Stimulated activated effector memory CD8-positive, alpha-beta T cell treated with anti-CD3 and anti-CD28 coated beads, Interleukin-12 subunit alpha, Interleukin-12 subunit beta, amount 100 ng/mL, for 72 hours (primary cell): ENCODE results near the gene TMEM116.
"Not testable (repeated sequence)": the region's sequence is repeated elsewhere in the genome, so short reads cannot be mapped to it uniquely, and the experiment has no call there.

ENCODE experiments used
- ATAC-seq: fragments of 150-1000 bp; cut with Tn5 transposase; 2 replicates; pipeline ENCODE4 v1.10.0; 2021
- DNase-seq, 2 donors: peaks; one replicate each; pipeline ENCODE4 v3.0.0; 2021 to 2022; ENCODE audit warnings: low spot score in 2 of 2
- H3K27ac Mint-ChIP-seq: one replicate; pipeline ENCODE4 v1.8.0; 2022; ENCODE audit warnings: mild to moderate bottlenecking, mixed read lengths
- H3K36me3 Mint-ChIP-seq: one replicate; pipeline ENCODE4 v1.8.0; 2022; ENCODE audit warnings: mild to moderate bottlenecking, mixed read lengths
- H3K4me1 Mint-ChIP-seq: one replicate; pipeline ENCODE4 v1.8.0; 2022; ENCODE audit warnings: mixed read lengths
- H3K4me3 Mint-ChIP-seq: one replicate; pipeline ENCODE4 v1.8.0; 2022; ENCODE audit warnings: mild to moderate bottlenecking, mixed read lengths
- H3K9me3 Mint-ChIP-seq: one replicate; pipeline ENCODE4 v1.8.0; 2022; ENCODE audit warnings: mixed read lengths

Gene TMEM116

DNA sequence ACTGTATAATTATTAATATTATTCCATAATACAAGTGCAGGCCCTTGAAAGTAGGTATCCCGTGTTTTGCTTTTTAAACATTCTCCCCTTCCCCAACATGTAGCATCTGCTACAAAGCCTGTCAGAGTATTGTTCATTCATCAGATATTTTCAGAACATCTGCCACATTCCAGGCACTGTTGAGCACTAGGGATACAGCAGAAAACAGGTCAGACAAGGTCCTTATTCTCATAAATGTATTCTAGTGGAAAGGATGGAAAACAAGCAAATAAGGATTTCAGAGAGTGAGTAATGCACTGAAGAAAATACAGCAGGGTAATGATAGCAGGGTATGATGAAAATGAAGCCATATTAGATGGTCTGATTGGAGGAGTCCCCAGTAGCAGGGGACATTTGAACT, 4.1 kb upstream of the TMEM116 start:
- H3K36me3 Mint-ChIP-seq = peaks cover 93% of the 10 kb centered on the region
- DNase-seq (no peak), ATAC-seq (no peak)
- peaks cover 44% of the 10 kb centered on the region for H3K4me1 Mint-ChIP-seq
- H3K9me3 Mint-ChIP-seq = peaks cover 4% of the 10 kb centered on the region
- peak overlapping the region; percentile 63 for H3K27ac Mint-ChIP-seq
- H3K4me3 Mint-ChIP-seq = no peak overlapping the region

DNA sequence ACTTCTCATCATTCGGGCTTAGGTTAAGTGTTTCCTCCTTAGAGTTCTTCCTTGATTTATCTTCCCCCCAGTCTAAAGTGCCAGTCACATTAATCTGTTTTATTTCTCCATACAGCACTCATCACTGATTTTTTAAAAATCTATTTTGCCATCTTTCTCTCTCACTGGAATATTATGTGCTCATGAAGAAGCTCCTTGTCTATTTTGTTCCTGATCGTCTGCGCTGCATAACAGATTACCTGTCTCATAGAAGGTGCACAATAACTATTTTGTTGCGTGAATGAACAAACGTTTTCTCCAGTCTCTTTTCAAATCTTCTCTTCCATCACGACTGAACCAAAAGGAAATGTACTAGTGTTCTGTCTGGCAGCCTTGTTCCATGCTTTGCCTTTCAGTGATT, 3.0 kb upstream of the TMEM116 start:
- H3K9me3 Mint-ChIP-seq = peaks cover 4% of the 10 kb centered on the region
- peak overlapping the region; percentile 63 for H3K27ac Mint-ChIP-seq
- DNase-seq = no peak
- H3K4me1 Mint-ChIP-seq = peaks cover 49% of the 10 kb centered on the region
- ATAC-seq = no peak
- peak overlapping the region; percentile 95 for H3K4me3 Mint-ChIP-seq
- H3K36me3 Mint-ChIP-seq = peaks cover 82% of the 10 kb centered on the region

DNA sequence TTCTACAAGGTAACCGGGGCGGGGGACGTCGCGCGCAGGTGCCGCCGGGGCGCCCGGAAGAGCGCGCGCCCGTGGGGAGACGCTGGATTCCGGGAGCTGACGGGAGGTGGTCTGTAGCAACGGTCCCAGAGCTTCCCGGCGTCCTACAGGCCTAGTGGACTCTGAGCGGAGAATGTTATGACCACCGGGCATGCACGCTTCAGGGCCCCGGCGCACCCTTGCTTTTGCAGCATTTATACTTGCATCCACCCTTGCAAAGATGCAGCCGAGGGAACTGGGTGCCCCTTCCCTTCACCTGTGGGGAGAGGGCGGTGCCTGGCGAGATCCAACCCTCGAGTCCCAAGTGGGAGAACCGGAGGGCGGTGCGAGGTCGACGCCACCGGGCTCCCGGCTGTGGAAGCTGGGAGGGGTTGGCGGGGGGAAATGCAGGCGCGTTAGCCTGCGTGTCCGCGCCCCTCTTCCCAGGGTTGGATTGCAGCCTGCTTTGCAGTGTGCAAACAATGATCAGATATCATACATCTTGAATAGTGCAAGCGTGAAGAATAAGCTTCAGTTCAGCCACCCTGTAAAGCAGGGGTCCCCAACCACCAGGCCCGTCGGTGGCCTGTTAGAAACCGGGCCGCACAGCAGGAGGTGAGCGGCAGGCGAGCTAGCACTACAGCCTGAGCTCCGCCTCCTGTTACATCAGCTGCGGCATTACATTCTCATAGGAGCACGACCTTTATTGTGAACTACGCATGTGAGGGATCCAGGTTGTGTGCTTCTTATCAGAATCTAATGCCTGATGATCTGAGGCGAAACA, 837 bp upstream of the TMEM116 start:
- Mint-ChIP-seq H3K4me3 (peak overlapping the region; percentile 95), H3K36me3 (peaks cover 61% of the 10 kb centered on the region), H3K4me1 (peaks cover 46% of the 10 kb centered on the region), H3K9me3 (peaks cover 4% of the 10 kb centered on the region), H3K27ac (peak overlapping the region; percentile 97)
- DNase-seq = peak; percentile 42 to 81
- ATAC-seq = peak; percentile 69

DNA sequence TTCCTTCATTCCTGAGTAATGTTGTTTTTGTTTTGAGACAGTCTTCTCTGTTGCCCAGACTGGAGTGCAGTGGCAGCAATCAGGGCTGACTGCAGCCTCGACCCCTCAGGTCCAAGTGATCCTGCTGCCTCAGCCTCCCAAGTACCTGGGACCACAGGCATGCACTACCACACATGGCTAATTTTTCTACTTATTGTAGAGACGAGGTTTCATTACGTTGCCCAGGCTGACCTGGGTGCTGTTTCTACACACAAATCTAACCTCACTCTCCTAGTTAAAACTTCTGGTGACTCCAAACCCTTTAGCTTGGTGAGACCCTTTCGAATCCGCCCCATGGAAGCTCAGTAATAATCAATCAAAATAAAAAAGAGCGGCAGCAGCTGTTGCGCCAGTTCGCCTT, 1.3 kb downstream of the TMEM116 start:
- H3K36me3 Mint-ChIP-seq = peaks cover 40% of the 10 kb centered on the region
- DNase-seq (no peak), ATAC-seq (no peak)
- H3K9me3 Mint-ChIP-seq = peaks cover 4% of the 10 kb centered on the region
- H3K4me1 Mint-ChIP-seq = peaks cover 38% of the 10 kb centered on the region
- peak overlapping the region; percentile 97 for H3K27ac Mint-ChIP-seq
- H3K4me3 Mint-ChIP-seq = peak overlapping the region; percentile 95

DNA sequence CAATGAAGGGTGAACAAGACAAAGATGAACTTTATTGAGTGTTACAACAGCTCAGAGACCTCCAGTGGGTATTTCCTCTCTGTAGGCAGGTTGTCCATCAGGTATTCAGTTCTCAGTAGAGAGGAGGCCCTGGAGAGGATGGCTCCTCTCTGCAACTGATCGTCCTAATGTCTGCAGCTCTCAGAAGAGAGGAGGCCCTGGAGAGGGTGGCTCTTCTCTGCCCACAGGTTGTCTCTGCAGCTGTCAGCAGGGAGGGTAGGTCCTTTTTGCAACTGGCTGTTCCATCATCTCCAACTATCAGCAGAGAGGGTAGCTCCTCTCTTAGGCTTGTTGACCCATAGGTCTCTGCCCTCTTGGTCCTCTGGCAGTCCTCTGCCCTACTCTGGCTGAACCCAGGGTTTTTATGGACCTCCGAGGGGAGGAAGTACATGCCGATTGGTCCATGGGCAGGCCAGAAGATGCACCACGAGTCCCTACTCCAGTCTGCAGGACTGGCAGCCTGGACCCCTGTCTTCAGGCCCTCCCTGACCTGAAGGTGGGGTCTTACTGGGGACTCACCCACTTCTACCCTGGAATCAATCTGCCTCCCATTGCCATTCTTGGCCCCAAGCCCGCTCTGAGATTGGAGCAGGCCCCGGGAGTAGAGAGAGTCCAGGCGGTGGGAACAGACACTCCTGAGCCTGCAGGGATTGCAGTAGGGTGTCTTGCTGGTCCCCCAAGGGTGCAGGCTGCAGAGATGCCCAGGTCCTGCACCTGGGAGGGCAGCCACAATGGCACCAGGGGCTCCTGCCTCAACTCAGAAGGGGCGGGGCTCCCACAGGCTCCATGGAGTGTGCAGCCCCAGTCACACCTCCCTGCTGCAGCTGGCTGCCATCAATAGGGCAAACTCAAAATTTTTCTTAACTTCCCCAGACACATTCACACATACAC, 2.3 kb downstream of the TMEM116 start:
- H3K4me3 Mint-ChIP-seq = peak overlapping the region; percentile 95
- ATAC-seq (no peak), DNase-seq (no peak)
- H3K4me1 Mint-ChIP-seq = peaks cover 37% of the 10 kb centered on the region
- H3K9me3 Mint-ChIP-seq = no peaks in the 10 kb centered on the region
- H3K27ac Mint-ChIP-seq = no peak overlapping the region
- H3K36me3 Mint-ChIP-seq = peaks cover 30% of the 10 kb centered on the region

DNA sequence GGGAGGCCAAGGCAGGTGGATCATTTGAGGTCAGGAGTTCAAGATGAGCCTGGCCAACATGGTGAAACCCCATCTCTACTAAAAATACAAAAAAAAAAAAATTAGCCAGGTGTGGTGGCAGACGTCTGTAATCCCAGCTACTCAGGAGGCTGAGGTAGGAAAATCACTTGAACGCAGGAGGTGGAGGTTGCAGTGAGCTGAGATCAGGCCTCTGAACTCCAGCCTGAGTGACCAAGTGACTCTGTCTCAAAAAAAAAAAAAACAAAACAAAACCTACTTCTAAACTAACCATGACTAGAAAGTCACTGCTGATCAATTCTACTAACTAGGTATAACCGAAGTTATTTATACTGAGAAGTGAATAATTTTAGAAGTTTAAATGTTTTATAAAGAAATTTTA, 3.4 kb downstream of the TMEM116 start:
- not testable (repeated sequence) for H3K4me3 Mint-ChIP-seq, DNase-seq, H3K27ac Mint-ChIP-seq, ATAC-seq, H3K9me3 Mint-ChIP-seq
- Mint-ChIP-seq H3K4me1 (peaks cover 39% of the 10 kb centered on the region), H3K36me3 (peaks cover 19% of the 10 kb centered on the region)

DNA sequence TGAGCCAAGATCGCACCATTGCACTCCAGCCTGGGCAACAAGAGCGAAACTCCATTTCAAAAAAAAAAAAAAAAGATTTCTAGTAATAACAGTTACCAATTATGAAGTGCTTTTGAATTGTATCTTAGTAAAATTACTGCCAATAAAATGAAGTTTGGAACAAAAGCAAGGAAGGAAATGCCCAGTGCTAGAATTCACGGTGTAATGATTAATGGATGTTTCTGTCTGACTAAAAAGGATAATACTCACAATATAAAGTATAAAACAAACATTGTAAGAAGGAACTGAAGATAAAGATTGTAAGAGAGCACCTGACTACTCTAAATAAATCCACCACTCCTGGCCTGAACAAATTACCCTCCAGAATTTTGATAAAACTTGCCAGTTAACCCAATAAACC, 4.0 kb downstream of the TMEM116 start:
- Mint-ChIP-seq H3K9me3 (no peaks in the 10 kb centered on the region), H3K4me1 (peaks cover 33% of the 10 kb centered on the region), H3K27ac (peak overlapping the region; percentile 46), H3K4me3 (no peak overlapping the region), H3K36me3 (peaks cover 12% of the 10 kb centered on the region)
- no peak for DNase-seq
- no peak for ATAC-seq

DNA sequence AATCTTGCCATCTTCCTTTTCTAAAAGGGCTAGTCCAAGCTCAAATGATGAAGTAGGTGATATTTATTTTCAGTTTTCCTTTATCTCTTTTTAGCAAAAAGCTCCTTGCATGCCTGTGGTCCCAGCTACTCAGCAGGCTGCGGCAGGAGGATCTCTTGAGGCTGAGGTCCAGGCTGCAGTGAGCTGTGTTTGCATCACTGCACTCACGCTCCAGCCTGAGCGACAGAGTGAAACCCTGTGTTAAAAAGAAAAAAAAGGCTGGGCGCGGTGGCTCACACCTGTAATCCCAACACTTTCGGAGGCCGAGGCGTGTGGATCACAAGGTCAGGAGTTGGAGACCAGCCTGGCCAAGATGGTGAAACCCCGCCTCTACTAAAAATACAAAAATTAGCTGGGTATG, 5.0 kb downstream of the TMEM116 start:
- no peak for DNase-seq
- no peaks in the 10 kb centered on the region for H3K9me3 Mint-ChIP-seq
- ATAC-seq = no peak
- H3K4me1 Mint-ChIP-seq = peaks cover 35% of the 10 kb centered on the region
- H3K27ac Mint-ChIP-seq = no peak overlapping the region
- H3K4me3 Mint-ChIP-seq = no peak overlapping the region
- peaks cover 2% of the 10 kb centered on the region for H3K36me3 Mint-ChIP-seq

DNA sequence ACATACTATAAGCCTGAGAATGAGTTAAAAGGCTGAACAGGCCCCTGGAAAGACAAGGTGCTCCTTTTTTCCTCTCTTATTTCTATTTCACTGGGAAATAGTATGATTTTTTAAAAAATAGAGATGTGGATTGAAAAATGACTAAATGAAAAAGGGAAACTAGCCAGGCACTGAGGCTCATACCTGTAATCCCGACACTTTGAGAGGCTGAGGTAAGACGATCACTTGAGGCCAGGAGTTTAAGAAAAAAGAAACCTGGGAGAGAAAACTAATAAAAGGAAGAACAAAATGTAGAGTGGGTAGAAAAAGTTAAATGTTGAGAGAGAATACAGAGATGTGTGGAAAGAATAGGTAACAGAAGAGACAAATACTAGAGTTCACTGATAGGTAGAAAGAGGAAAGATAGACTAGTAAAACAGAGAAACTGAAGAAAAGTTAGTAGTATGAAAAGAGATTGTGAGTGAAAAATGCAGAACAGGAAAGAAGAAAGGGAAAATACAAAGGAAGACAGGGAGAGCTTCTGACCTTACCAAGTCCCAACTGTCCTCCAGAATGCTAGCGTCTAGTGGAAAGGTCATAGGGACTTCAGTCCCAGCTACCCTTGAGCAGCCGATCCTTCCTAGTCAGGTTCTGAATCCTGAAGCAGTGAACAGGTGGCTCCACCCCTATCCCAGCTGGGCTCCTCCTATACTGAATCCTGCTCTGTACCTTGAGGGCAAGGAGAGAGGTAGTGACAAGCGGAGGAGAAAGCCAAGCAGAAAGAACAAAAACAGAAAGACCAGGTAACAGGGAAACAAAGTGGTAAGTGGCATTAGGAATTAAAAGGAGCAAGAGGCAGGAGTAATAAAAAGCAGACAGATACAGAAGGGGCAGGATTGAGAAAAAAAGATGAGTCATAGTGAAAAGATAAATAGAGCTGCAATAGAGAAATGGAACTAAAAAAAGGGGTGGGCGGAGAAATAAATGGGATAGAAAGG, 7.3 kb downstream of the TMEM116 start:
- DNase-seq (no peak), ATAC-seq (peak; percentile 35)
- H3K27ac Mint-ChIP-seq = peak overlapping the region; percentile 8
- no peak overlapping the region for H3K4me3 Mint-ChIP-seq
- no peaks in the 10 kb centered on the region for H3K36me3 Mint-ChIP-seq
- peaks cover 35% of the 10 kb centered on the region for H3K4me1 Mint-ChIP-seq
- no peaks in the 10 kb centered on the region for H3K9me3 Mint-ChIP-seq

DNA sequence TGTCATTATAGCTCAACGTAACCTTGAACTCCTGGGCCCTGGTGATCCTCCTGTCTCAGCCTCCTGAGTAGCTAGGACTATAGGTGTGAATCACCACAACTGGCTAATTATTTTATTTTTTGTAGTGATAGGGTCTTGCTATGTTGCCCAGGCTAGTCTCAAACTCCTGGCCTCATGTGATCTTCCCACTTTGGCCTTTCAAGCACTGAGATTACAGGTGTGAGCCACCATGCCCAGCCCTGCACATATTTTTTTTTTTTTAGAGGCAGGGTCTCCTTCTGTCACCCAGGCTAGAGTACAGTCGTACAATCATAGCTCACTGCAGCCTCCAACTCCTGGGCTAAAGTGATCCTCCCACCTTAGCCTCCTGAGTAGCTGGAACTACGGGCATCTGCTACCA, 8.9 kb downstream of the TMEM116 start:
- DNase-seq = no peak
- no peak for ATAC-seq
- no peak overlapping the region for H3K4me3 Mint-ChIP-seq
- H3K9me3 Mint-ChIP-seq = no peaks in the 10 kb centered on the region
- no peak overlapping the region for H3K27ac Mint-ChIP-seq
- H3K36me3 Mint-ChIP-seq = no peaks in the 10 kb centered on the region
- peaks cover 40% of the 10 kb centered on the region for H3K4me1 Mint-ChIP-seq

DNA sequence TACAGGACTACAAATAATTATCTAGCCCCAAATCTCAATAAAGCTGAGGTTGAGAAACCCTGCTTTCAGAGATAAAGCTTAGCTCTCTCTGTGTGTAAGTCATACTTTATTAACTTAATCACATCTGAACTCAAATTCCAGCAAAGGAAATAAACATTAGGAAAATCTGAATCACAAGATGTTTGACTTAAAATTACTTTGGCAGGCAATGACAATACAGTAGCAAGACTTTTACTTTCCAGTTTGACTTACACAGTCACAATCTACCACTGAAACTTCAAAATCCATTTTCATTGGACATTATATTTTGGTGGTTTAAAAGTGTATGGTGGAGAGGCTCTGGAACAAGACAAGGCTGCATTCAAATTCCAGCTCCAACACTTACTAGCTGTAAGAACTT, 11.4 kb downstream of the TMEM116 start:
- ATAC-seq (peak; percentile 81), DNase-seq (peak in 1 of 2 donors; percentile 36)
- no peaks in the 10 kb centered on the region for H3K9me3 Mint-ChIP-seq
- peaks cover 64% of the 10 kb centered on the region for H3K4me1 Mint-ChIP-seq
- no peaks in the 10 kb centered on the region for H3K36me3 Mint-ChIP-seq
- peak overlapping the region; percentile 84 for H3K27ac Mint-ChIP-seq
- H3K4me3 Mint-ChIP-seq = peak overlapping the region; percentile 46

DNA sequence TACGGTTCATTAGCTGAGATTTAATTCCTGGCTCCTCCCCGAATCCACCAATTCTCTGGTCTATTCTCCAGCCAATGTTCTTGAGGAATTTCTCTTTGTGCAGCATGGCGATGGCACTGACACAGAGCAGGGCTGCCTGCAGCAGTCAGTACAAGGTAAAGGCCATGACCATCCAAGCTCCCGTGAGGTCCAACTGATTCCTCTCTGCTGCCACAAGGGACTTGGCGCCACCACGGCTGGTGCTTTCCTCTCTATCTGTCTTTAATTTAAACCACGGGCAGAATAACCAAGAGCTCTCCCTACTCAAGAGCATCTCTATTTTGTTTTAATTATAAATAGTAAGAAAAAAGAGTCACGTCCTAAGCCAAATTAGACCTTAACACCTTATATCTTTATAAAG, 12.1 kb downstream of the TMEM116 start:
- Mint-ChIP-seq H3K36me3 (no peaks in the 10 kb centered on the region), H3K4me3 (peak overlapping the region; percentile 46), H3K4me1 (peaks cover 64% of the 10 kb centered on the region), H3K9me3 (no peaks in the 10 kb centered on the region), H3K27ac (peak overlapping the region; percentile 84)
- ATAC-seq = no peak
- peak in 1 of 2 donors; percentile 47 for DNase-seq

DNA sequence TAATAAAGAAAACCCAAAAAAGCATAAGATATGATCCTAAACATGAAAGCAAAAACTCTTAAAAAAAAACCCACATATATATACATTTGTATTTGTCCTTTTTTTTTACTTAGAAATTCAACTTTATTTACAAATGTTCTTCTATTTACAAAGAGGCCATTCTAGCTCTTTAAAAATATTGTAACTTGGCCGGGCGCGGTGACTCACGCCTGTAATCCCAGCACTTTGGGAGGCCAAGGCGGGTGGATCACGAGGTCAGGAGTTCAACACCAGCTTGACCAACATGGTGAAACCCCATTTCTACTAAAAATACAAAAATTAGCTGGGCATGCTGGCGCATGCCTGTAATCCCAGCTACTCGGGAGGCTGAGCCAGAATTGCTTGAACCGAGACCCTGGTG, 13.8 kb downstream of the TMEM116 start:
- ATAC-seq, H3K9me3 Mint-ChIP-seq, H3K4me3 Mint-ChIP-seq, H3K36me3 Mint-ChIP-seq, DNase-seq: not testable (repeated sequence)
- H3K4me1 Mint-ChIP-seq = peaks cover 66% of the 10 kb centered on the region
- peak overlapping the region; percentile 87 for H3K27ac Mint-ChIP-seq

DNA sequence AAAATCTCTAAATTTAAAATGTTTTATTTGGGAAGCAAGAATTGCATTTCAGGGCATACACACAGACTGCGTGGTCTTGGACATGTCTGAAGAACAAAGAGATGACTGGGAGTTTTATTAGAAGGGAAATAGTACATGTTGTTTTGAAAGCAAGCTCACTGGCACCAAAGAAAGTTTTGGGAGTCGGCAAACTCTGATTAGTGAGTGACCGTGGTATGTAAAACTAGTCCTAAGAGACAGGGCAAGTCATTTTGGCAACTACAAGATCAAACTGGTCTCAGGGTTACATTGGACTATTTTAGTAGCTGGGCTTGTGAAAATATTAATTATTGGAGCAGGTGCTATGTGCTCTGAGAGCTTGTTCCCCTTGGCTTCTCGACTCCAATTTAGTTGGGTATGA, 14.9 kb downstream of the TMEM116 start:
- no peaks in the 10 kb centered on the region for H3K36me3 Mint-ChIP-seq
- no peaks in the 10 kb centered on the region for H3K9me3 Mint-ChIP-seq
- no peak for DNase-seq
- H3K4me1 Mint-ChIP-seq = peaks cover 77% of the 10 kb centered on the region
- ATAC-seq = no peak
- H3K4me3 Mint-ChIP-seq = no peak overlapping the region
- H3K27ac Mint-ChIP-seq = peak overlapping the region; percentile 87

DNA sequence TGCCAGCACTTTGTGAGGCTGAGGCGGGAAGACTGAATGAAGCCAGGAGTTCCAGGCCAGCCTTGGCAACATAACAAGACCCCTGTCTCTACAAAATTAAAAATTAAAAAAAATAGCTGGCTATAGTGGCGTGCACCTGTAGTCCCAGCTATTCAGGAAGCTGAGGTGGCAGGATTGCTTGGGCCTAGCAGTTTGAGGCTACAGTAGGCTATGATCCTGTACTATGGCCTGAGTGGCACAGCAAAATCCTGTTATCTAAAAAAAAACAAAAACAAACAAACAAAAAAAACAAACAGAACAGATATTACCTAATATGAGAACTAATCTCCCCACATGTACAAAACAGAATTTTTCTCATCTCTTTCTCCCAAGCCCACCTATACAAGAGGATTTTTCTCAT, 15.7 kb downstream of the TMEM116 start:
- H3K4me1 Mint-ChIP-seq = peaks cover 77% of the 10 kb centered on the region
- ATAC-seq = no peak
- peak overlapping the region; percentile 71 for H3K27ac Mint-ChIP-seq
- no peak for DNase-seq
- H3K9me3 Mint-ChIP-seq = no peaks in the 10 kb centered on the region
- H3K4me3 Mint-ChIP-seq = peak overlapping the region; percentile 11
- no peaks in the 10 kb centered on the region for H3K36me3 Mint-ChIP-seq
